Endothelial cell of umbilical vein (primary cell): ENCODE measurements around the gene COL6A2.

Experiments used
- CTCF ChIP-seq, 2 donors: IDR thresholded peaks; 1 replicate in 1 of 2; 2 replicates in 1 of 2; pipeline ENCODE4 v1.5.1; 2011; ENCODE audit warnings: low read length in 2 of 2, mild to moderate bottlenecking in 2 of 2, moderate library complexity in 2 of 2, control low read depth in 1 of 2, inconsistent platforms in 1 of 2, low read depth in 1 of 2; ENCODE audit not compliant: insufficient read depth in 1 of 2; ENCODE audit errors: extremely low read depth in 1 of 2
- JUN ChIP-seq: IDR thresholded peaks from 2 replicates; pipeline ENCODE4 v1.6.1; 2011; ENCODE audit warnings: borderline replicate concordance, low read depth; ENCODE audit not compliant: insufficient read length, insufficient read depth
- MAX ChIP-seq: IDR thresholded peaks from 2 replicates; pipeline ENCODE4 v1.6.1; 2011; ENCODE audit not compliant: insufficient read depth, insufficient read length
- MYC ChIP-seq: IDR thresholded peaks from one replicate; pipeline ENCODE4 v1.6.1; 2011; ENCODE audit warnings: mild to moderate bottlenecking, low read depth, low read length
- POLR2A ChIP-seq: IDR thresholded peaks from 2 replicates; pipeline ENCODE4 v1.6.1; 2012; ENCODE audit warnings: low read depth, mild to moderate bottlenecking, control low read depth, low read length
- POLR2AphosphoS5 ChIP-seq: IDR thresholded peaks from 2 replicates; pipeline ENCODE4 v1.6.1; 2012; ENCODE audit warnings: low read depth, mild to moderate bottlenecking, control low read depth, low read length, moderate library complexity; ENCODE audit not compliant: insufficient read depth

GRCh38 chr21:46129846-46130651 is 32.1 kb downstream of the COL6A2 start:
- TF ChIP-seq CTCF (IDR thresholded peaks at IDR 0.05; ENCODE audit: extremely low read depth in 1 of 2, insufficient read depth in 1 of 2, low read depth in 1 of 2, low read length in 2 of 2), result no peak
- no peak for TF ChIP-seq POLR2A
- TF ChIP-seq MYC, result no peak
- TF ChIP-seq MAX, result no peak
- no peak for TF ChIP-seq POLR2AphosphoS5
- no peak for TF ChIP-seq JUN
